CD4-positive, alpha-beta T cell (primary cell): ENCODE results near the gene SH3RF3. TPM values are rescaled to one million over a fixed set of nuclear protein-coding genes. Genes with fewer than 3 reads are reported as not detected.

Source experiments
- ATAC-seq: fragments of 200-7000 bp; cut with Tn5 transposase; one replicate; pipeline ENCODE4 v1.10.0; 2022; ENCODE audit warnings: mild to moderate bottlenecking; ENCODE audit not compliant: poor library complexity
- CTCF ChIA-PET: fragments of 350-600 bp; sonication (Branson Sonifier 250); formaldehyde crosslinking; loops from one replicate; lab custom pipeline; 2021; ENCODE audit warnings: antibody characterized with exemption, inconsistent platforms; lab: Charles Lee
- POLR2A ChIA-PET: fragments of 350-600 bp; sonication (Branson Sonifier 250); formaldehyde crosslinking; loops from one replicate; lab custom pipeline; 2021; ENCODE audit warnings: antibody characterized with exemption, inconsistent platforms; lab: Charles Lee
- DNase-seq, 14 experiments: peaks; one replicate each; pipeline ENCODE4 v3.0.0-alpha.2; 2013 to 2020; ENCODE audit warnings: mixed read lengths in 2 of 14
- H3K27ac ChIP-seq, 2 donors: one replicate each; pipeline versions ENCODE4 v1.5.1 to v1.7.0; 2013; ENCODE audit warnings: low read length in 2 of 2, low read depth in 1 of 2, mild to moderate bottlenecking in 1 of 2
- H3K27me3 ChIP-seq, 2 experiments: 1 replicate in 1 of 2; 2 replicates in 1 of 2; pipeline versions ENCODE4 v1.6.1 to v1.7.0; 2013; ENCODE audit warnings: low read length in 2 of 2, control low read depth in 1 of 2, mild to moderate bottlenecking in 1 of 2, moderate library complexity in 1 of 2; ENCODE audit not compliant: insufficient read depth in 2 of 2, control insufficient read depth in 1 of 2
- H3K36me3 ChIP-seq: one replicate; pipeline ENCODE4 v1.6.1; 2013; ENCODE audit warnings: low read length, control low read depth; ENCODE audit not compliant: insufficient read depth
- H3K4me1 ChIP-seq: one replicate; pipeline ENCODE4 v1.6.1; 2013; ENCODE audit warnings: low read length, control low read depth; ENCODE audit not compliant: insufficient read depth
- H3K4me3 ChIP-seq: one replicate; pipeline ENCODE4 v1.5.1; 2013; ENCODE audit warnings: mild to moderate bottlenecking, low read length, moderate library complexity
- H3K9me3 ChIP-seq, 2 experiments: 1 replicate in 1 of 2; 2 replicates in 1 of 2; pipeline versions ENCODE4 v1.6.1 to v1.7.0; 2013; ENCODE audit warnings: low read length in 2 of 2, mild to moderate bottlenecking in 2 of 2, control low read depth in 1 of 2, moderate library complexity in 1 of 2; ENCODE audit not compliant: control insufficient read depth in 1 of 2, insufficient read depth in 1 of 2
- H3K27ac Mint-ChIP-seq: one replicate; pipeline ENCODE4 v1.8.0; 2020; ENCODE audit warnings: mixed read lengths
- H3K27me3 Mint-ChIP-seq: one replicate; pipeline ENCODE4 v1.8.0; 2021; ENCODE audit warnings: mixed read lengths
- H3K36me3 Mint-ChIP-seq: one replicate; pipeline ENCODE4 v1.8.0; 2021; ENCODE audit warnings: low read depth, mixed read lengths
- H3K4me1 Mint-ChIP-seq: one replicate; pipeline ENCODE4 v1.8.0; 2021; ENCODE audit warnings: low read depth, mixed read lengths
- H3K4me3 Mint-ChIP-seq: one replicate; pipeline ENCODE4 v1.8.0; 2020; ENCODE audit warnings: mild to moderate bottlenecking, mixed read lengths
- H3K9me3 Mint-ChIP-seq: one replicate; pipeline ENCODE4 v1.8.0; 2020; ENCODE audit warnings: mixed read lengths
- CTCF ChIP-seq: fragments of 200-600 bp; IDR thresholded peaks from one replicate; pipeline ENCODE4 v1.8.0; 2022; ENCODE audit warnings: antibody characterized with exemption, mild to moderate bottlenecking
- intact Hi-C, 2 experiments: fragments of 100-400 bp; cut with DNase I in 1 of 2; cut with micrococcal nuclease in 1 of 2; formaldehyde crosslinking; loops; one replicate each; pipeline versions ENCODE4 v1.15.1 to v1.9.0; 2023 to 2025; cut with DNase I, micrococcal nuclease
- total RNA-seq, 174 experiments: library from RNA in 2 of 174; stranded (reverse) in 2 of 174; gene quantifications; one replicate each; pipeline ENCODE4 v1.2.3 and lab custom pipeline; 2021 to 2026

SH3RF3 gene
- total RNA-seq, 2 experiments from 2014 or later = 5.2 to 5.9 TPM

- Histone ChIP-seq H3K36me3 (no peaks in the 10 kb centered on the region), H3K9me3 (no peaks in the 10 kb centered on the region), H3K27me3 (no peaks in the 10 kb centered on the region), H3K27ac (no peak overlapping the region), H3K4me1 (no peaks in the 10 kb centered on the region), H3K4me3 (no peak overlapping the region)
- H3K36me3 Mint-ChIP-seq = no peaks in the 10 kb centered on the region
- H3K4me1 Mint-ChIP-seq = peaks cover 12% of the 10 kb centered on the region
- no peaks in the 10 kb centered on the region for H3K9me3 Mint-ChIP-seq
- DNase-seq (no peak), ATAC-seq (no peak)
- ChIA-PET POLR2A (no interaction called here), CTCF (interaction anchor here (0.7 kb wide), 1 partner anchor 141 kb away, joined by 3 read pairs; no protein-coding TSS in a partner anchor)
- no peaks in the 10 kb centered on the region for H3K27me3 Mint-ChIP-seq
- no peak for TF ChIP-seq CTCF
- intact Hi-C loops = no loop called here
- no peak overlapping the region for H3K4me3 Mint-ChIP-seq
- H3K27ac Mint-ChIP-seq = no peak overlapping the region
These were observed 59.5 kb downstream of the SH3RF3 start for GRCh38 chr2:109188496-109188890.

DNA sequence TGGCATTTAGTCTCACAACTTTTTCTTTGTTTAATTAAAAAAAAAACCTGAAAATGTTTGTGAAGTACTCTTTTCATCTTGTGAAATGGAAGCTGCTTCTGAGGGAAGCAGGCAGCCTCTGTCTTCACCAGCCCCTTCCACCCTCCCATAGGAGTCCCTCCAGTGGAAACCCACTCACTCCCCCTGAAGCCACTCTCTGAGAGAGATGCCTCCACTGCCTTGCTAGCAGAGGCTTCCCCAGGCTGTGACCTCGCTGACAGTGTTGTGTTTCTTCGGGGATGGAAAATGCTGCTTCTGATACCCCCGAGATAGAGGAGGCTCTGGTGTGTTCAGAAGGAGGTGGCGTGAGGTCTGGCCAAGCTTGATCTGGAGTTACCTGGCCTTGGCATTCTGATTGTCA is 59.9 kb downstream of the SH3RF3 start:
- no peak for DNase-seq
- ChIA-PET CTCF (interaction anchor here (0.7 kb wide), 1 partner anchor 141 kb away, joined by 3 read pairs; no protein-coding TSS in a partner anchor), POLR2A (no interaction called here)
- H3K27ac Mint-ChIP-seq = no peak overlapping the region
- no peaks in the 10 kb centered on the region for H3K9me3 Mint-ChIP-seq
- Histone ChIP-seq H3K4me3 (no peak overlapping the region), H3K27me3 (no peaks in the 10 kb centered on the region), H3K9me3 (no peaks in the 10 kb centered on the region), H3K27ac (no peak overlapping the region), H3K4me1 (no peaks in the 10 kb centered on the region), H3K36me3 (no peaks in the 10 kb centered on the region)
- H3K4me1 Mint-ChIP-seq = peaks cover 12% of the 10 kb centered on the region
- no peaks in the 10 kb centered on the region for H3K36me3 Mint-ChIP-seq
- no peak for ATAC-seq
- H3K4me3 Mint-ChIP-seq = no peak overlapping the region
- no peaks in the 10 kb centered on the region for H3K27me3 Mint-ChIP-seq
- intact Hi-C loops = no loop called here
- TF ChIP-seq CTCF = no peak

DNA sequence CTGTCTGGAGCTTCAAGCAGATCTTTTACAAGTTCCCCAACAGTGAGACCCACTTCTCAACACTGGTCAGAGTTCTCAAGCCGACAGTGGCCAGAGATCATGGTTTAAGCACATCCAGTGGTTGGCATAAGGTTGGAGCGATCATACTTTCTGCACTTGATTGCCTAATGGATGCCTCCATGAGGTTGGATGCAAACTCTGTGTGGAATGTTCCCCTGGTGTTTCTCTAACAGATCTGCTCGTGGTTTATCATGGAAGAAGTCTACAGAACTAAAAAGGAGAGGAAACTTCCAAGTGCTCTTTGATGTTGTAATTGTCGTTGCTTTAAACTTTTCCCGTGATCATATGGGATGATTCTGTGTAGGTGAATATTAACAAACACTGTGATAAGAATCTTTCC is 60.7 kb downstream of the SH3RF3 start:
- ChIA-PET POLR2A (no interaction called here), CTCF (no interaction called here)
- intact Hi-C loops = no loop called here
- no peak overlapping the region for H3K27ac Mint-ChIP-seq
- H3K4me3 Mint-ChIP-seq = no peak overlapping the region
- peaks cover 11% of the 10 kb centered on the region for H3K4me1 Mint-ChIP-seq
- Histone ChIP-seq H3K9me3 (no peaks in the 10 kb centered on the region), H3K4me3 (no peak overlapping the region), H3K36me3 (no peaks in the 10 kb centered on the region), H3K27me3 (peaks cover 0 to 4% of the 10 kb centered on the region in 2 experiments), H3K27ac (no peak overlapping the region), H3K4me1 (no peaks in the 10 kb centered on the region)
- TF ChIP-seq CTCF = no peak
- ATAC-seq (no peak), DNase-seq (no peak)
- no peaks in the 10 kb centered on the region for H3K9me3 Mint-ChIP-seq
- no peaks in the 10 kb centered on the region for H3K36me3 Mint-ChIP-seq
- no peaks in the 10 kb centered on the region for H3K27me3 Mint-ChIP-seq
